HepG2 (cell line): ENCODE results near the gene CATSPERE. TPM values are rescaled to one million over a fixed set of nuclear protein-coding genes. Genes with fewer than 3 reads are reported as not detected.

Experiments
- ATAC-seq: fragments of 200-7000 bp; cut with Tn5 transposase; 3 replicates; pipeline ENCODE4 v1.9.1; 2020; ENCODE audit warnings: mild to moderate bottlenecking, moderate library complexity
- BruUV-seq: library from RNA; stranded (reverse); fragments of 400-500 nt; replicated peaks from 2 replicates; lab custom pipeline; 2021; lab: Mats Ljungman, UMichigan
- CTCF ChIA-PET: fragments of 300-600 bp; formaldehyde crosslinking; extraction: SDS; loops from one replicate; lab custom pipeline; 2021; ENCODE audit warnings: low total read pairs, inconsistent platforms, low intra/inter-chr PET ratio; lab: Yijun Ruan, JAX
- POLR2A ChIA-PET: fragments of 350-600 bp; sonication (Branson Sonifier 250); formaldehyde crosslinking; loops from one replicate; lab custom pipeline; 2020; ENCODE audit warnings: antibody characterized with exemption, inconsistent platforms; lab: Yijun Ruan, JAX
- DNase-seq: peaks from one replicate; pipeline ENCODE4 v3.0.0-alpha.2; 2015; ENCODE audit warnings: low spot score
- FAIRE-seq: peaks from 3 replicates; lab custom pipeline; 2011; peaks lifted over from hg19 to GRCh38; lab: Jason Lieb, UNC
- H2AFZ ChIP-seq: one replicate; pipeline ENCODE4 v1.6.1; 2011; ENCODE audit warnings: low read length, inconsistent platforms
- H3K27ac ChIP-seq: fragments of 300-600 bp; 3 replicates; pipeline ENCODE4 v1.8.0; 2011; ENCODE audit warnings: mixed run types, mild to moderate bottlenecking, mixed read lengths, low read length, inconsistent platforms; ENCODE audit not compliant: insufficient read depth; ENCODE audit errors: extremely low read length
- H3K27me3 ChIP-seq, 2 experiments: fragments of 200-600 bp in 1 of 2; 2 replicates in 1 of 2; 3 replicates in 1 of 2; pipeline versions ENCODE4 v1.6.0 to v1.8.0; 2011; ENCODE audit warnings: low read length in 2 of 2, mild to moderate bottlenecking in 2 of 2, moderate library complexity in 2 of 2, inconsistent platforms in 1 of 2; ENCODE audit not compliant: insufficient read depth in 2 of 2, control insufficient read depth in 1 of 2
- H3K36me3 ChIP-seq, 2 experiments: fragments of 200-600 bp in 1 of 2; replicated peaks in 1 of 2; 2 replicates in 1 of 2; 3 replicates in 1 of 2; pipeline versions ENCODE4 v1.5.1 to v1.8.0; 2011; ENCODE audit warnings: low read length in 2 of 2, inconsistent platforms in 1 of 2; ENCODE audit not compliant: insufficient read depth in 2 of 2, control insufficient read depth in 1 of 2
- H3K4me1 ChIP-seq: 2 replicates; pipeline ENCODE4 v1.5.1; 2012; ENCODE audit warnings: low read length, inconsistent platforms; ENCODE audit not compliant: insufficient read depth
- H3K4me2 ChIP-seq: 2 replicates; pipeline ENCODE4 v1.6.0; 2011; ENCODE audit warnings: low read depth, low read length, inconsistent platforms
- H3K4me3 ChIP-seq, 3 experiments: fragments of 200-600 bp in 1 of 3; sonication (generic), shearing (Covaris generic) in 1 of 3; replicated peaks in 1 of 3; 2 replicates each; pipeline ENCODE4 v1.5.1; 2011 to 2016; ENCODE audit warnings: low read length in 3 of 3, inconsistent platforms in 2 of 3, low read depth in 2 of 3, mild to moderate bottlenecking in 2 of 3, control low read depth in 1 of 3, mixed read lengths in 1 of 3; ENCODE audit not compliant: insufficient read depth in 1 of 3
- H3K79me2 ChIP-seq: one replicate; pipeline ENCODE4 v1.6.1; 2011; ENCODE audit warnings: low read length, inconsistent platforms; ENCODE audit not compliant: insufficient read depth
- H3K9ac ChIP-seq: 2 replicates; pipeline ENCODE4 v1.6.0; 2011; ENCODE audit warnings: mild to moderate bottlenecking, low read depth, low read length, inconsistent platforms; ENCODE audit not compliant: insufficient read depth
- H3K9me3 ChIP-seq: 2 replicates; pipeline ENCODE4 v1.5.1; 2012; ENCODE audit warnings: mild to moderate bottlenecking, low read length
- H4K20me1 ChIP-seq: 2 replicates; pipeline ENCODE4 v1.6.0; 2011; ENCODE audit warnings: inconsistent platforms, mild to moderate bottlenecking, low read length, moderate library complexity; ENCODE audit not compliant: insufficient read depth
- HIC2 ChIP-seq: sonication (generic); formaldehyde crosslinking; IDR thresholded peaks from 2 replicates; pipeline ENCODE4 v1.9.0; 2022; ENCODE audit warnings: low read depth, missing genetic modification reagents
- RBFOX2 ChIP-seq: fragments of 200-400 bp; formaldehyde crosslinking; IDR thresholded peaks from 2 replicates; pipeline ENCODE4 v1.6.1; 2017; ENCODE audit warnings: low read depth, mild to moderate bottlenecking, low read length
- SIX1 ChIP-seq: sonication (generic); formaldehyde crosslinking; IDR thresholded peaks from 2 replicates; pipeline ENCODE4 v1.4.0; 2020; ENCODE audit warnings: missing genetic modification reagents, borderline replicate concordance
- U2AF2 ChIP-seq: fragments of 200-400 bp; formaldehyde crosslinking; IDR thresholded peaks from 2 replicates; pipeline ENCODE4 v1.6.1; 2017; ENCODE audit warnings: low read depth, mild to moderate bottlenecking, low read length
- ZFP36L1 ChIP-seq: sonication (generic); formaldehyde crosslinking; IDR thresholded peaks from 2 replicates; pipeline ENCODE4 v1.8.0; 2022; ENCODE audit warnings: mild to moderate bottlenecking, missing genetic modification reagents, moderate library complexity
- ZNF207 ChIP-seq: fragments of 450-650 bp; IDR thresholded peaks from 2 replicates; pipeline ENCODE4 v1.6.1; 2016; ENCODE audit warnings: antibody characterized with exemption, borderline replicate concordance
- ZNF280B ChIP-seq: sonication (generic); formaldehyde crosslinking; IDR thresholded peaks from 2 replicates; pipeline ENCODE4 v1.5.0; 2020; ENCODE audit warnings: missing genetic modification reagents, mild to moderate bottlenecking, borderline replicate concordance
- ZNF432 ChIP-seq: sonication (generic); formaldehyde crosslinking; IDR thresholded peaks from 2 replicates; pipeline ENCODE4 v1.5.0; 2020; ENCODE audit warnings: missing genetic modification reagents, mild to moderate bottlenecking, borderline replicate concordance
- ZNF839 ChIP-seq: sonication (generic); formaldehyde crosslinking; IDR thresholded peaks from 2 replicates; pipeline ENCODE4 v1.4.0; 2020; ENCODE audit warnings: missing genetic modification reagents, mild to moderate bottlenecking, borderline replicate concordance
- WGBS: methylation state at CpG from one replicate; pipeline ENCODE4 v1.1.6; 2017; ENCODE audit warnings: low lambda C conversion rate; 5-methylcytosine and 5-hydroxymethylcytosine counted together
- in situ Hi-C: cut with HindIII; loops from 2 replicates; pipeline ENCODE4 v1.10.0; 2017; ENCODE audit warnings: low pct_unique_long_range_greater_than_20kb; ENCODE audit not compliant: extremely low pct_ligation_motif_present
- intact Hi-C: fragments of 100-400 bp; cut with micrococcal nuclease; formaldehyde crosslinking; loops from one replicate; pipeline ENCODE4 v1.10.0; 2022; ENCODE audit not compliant: unreplicated experiment
- polyA plus RNA-seq, 8 experiments: library from polyadenylated mRNA; depleted of rRNA in 3 of 8; stranded (reverse) in 7 of 8; unstranded in 1 of 8; fragments of >200 nt; fragmentation: Illumina TruSeq in 4 of 8; extraction: Trizol in 4 of 8; gene quantifications; 2 replicates each; pipeline versions ENCODE4 v1.2.1 to v1.2.3, GENCODE V29; 2011 to 2016; ENCODE audit warnings: low read depth in 4 of 8, missing spikeins in 1 of 8, mixed read lengths in 1 of 8; ENCODE audit not compliant: insufficient read depth in 1 of 8
- total RNA-seq, 5 experiments: library from RNA; depleted of rRNA; stranded (reverse); fragments of >200 nt; fragmentation: Illumina TruSeq; extraction: Trizol; gene quantifications; 2 replicates each; pipeline ENCODE4 v1.2.3, GENCODE V29; 2016; ENCODE audit warnings: low read depth in 1 of 5

CATSPERE gene
- total and polyA plus RNA-seq, 2 of the 13 experiments (the other 11 are each of a cell fraction or from before 2014, with no cell fraction given), result 0.34 to 0.51 TPM

GRCh38 chr1:244655186-244655585 is 194.1 kb downstream of the CATSPERE start (continued):
- no peak for TF ChIP-seq ZNF207

- H4K20me1 ChIP-seq, result no peaks in the 10 kb centered on the region
- H3K4me2 ChIP-seq, result no peak overlapping the region
- H3K4me1 ChIP-seq, result peaks cover 45% of the 10 kb centered on the region
- no peak overlapping the region for H3K4me3 ChIP-seq
- in situ Hi-C loops (loop anchor here (10.0 kb wide), 1 partner anchor 203 kb away; the partner anchor contains the start of gene ADSS2), intact Hi-C loops (no loop called here)
- FAIRE-seq (no peak), DNase-seq (no peak), ATAC-seq (no peak)
- H3K27me3 ChIP-seq, result no peaks in the 10 kb centered on the region; a peak in 1 of 5 replicates
- POLR2A ChIA-PET, result no interaction called here
- peaks cover 80% of the 10 kb centered on the region for H3K79me2 ChIP-seq
- CTCF ChIA-PET, result no interaction called here
- no peak overlapping the region for H2AFZ ChIP-seq
- H3K27ac ChIP-seq, result no peak overlapping the region
- no TSS peak for BruUV-seq
- 99% methylated on average over 3 of the region's 3 CpGs for WGBS
- TF ChIP-seq U2AF2, result no peak
- TF ChIP-seq RBFOX2, result 0 out of 2 replicates have a peak, but pooled peaks have one; percentile 10
- TF ChIP-seq ZFP36L1, result no peak
- no peak for TF ChIP-seq ZNF432 (CRISPR knock-in tag)
- no peak for TF ChIP-seq ZNF839
- peaks cover 2 to 9% of the 10 kb centered on the region in 2 experiments; a peak in 2 of 5 replicates for H3K36me3 ChIP-seq
- no peak overlapping the region for H3K9ac ChIP-seq
- H3K9me3 ChIP-seq, result no peaks in the 10 kb centered on the region
These were observed 196.3 kb downstream of the CATSPERE start for GRCh38 chr1:244657421-244657820.

GRCh38 chr1:244659694-244660093 is 198.6 kb downstream of the CATSPERE start:
- H3K79me2 ChIP-seq, result peaks cover 79% of the 10 kb centered on the region
- H3K9me3 ChIP-seq, result no peaks in the 10 kb centered on the region
- TF ChIP-seq ZNF280B (no peak), SIX1 (CRISPR knock-in tag) (peak; percentile 88; the same call in 1 of the 2 replicates), HIC2 (CRISPR knock-in tag) (peak; percentile 50; the same call in 1 of the 2 replicates)
- DNase-seq (peak; percentile 27), FAIRE-seq (no peak), ATAC-seq (peak; percentile 60)
- no peak overlapping the region for H3K27ac ChIP-seq
- H3K4me1 ChIP-seq, result peaks cover 53% of the 10 kb centered on the region
- ChIA-PET POLR2A (no interaction called here), CTCF (no interaction called here)
- H2AFZ ChIP-seq, result no peak overlapping the region
- in situ Hi-C loops (loop anchor here (10.0 kb wide), 1 partner anchor 205 kb away; the partner anchor contains the start of gene ADSS2), intact Hi-C loops (no loop called here)
- no peaks in the 10 kb centered on the region for H3K27me3 ChIP-seq
- peaks cover 2 to 9% of the 10 kb centered on the region in 2 experiments; a peak in 2 of 5 replicates for H3K36me3 ChIP-seq
- no peak overlapping the region for H3K4me2 ChIP-seq
- no peak overlapping the region for H3K9ac ChIP-seq
- H4K20me1 ChIP-seq, result 0 out of 2 replicates have a peak, but pooled peaks cover 3% of the 10 kb centered on the region
- BruUV-seq, result no TSS peak
- 55% methylated on average over 3 of the region's 3 CpGs for WGBS
- H3K4me3 ChIP-seq, result no peak overlapping the region
